K562 (cell line): Measurements from ENCODE around the gene ZNF622. TPM values are rescaled to one million over a fixed set of nuclear protein-coding genes. Genes with fewer than 3 reads are reported as not detected.

Experiments
- CXXC5 ChIP-seq: fragments of 250-450 bp; sonication (Bioruptor Pico); IDR thresholded peaks from 2 replicates; pipeline ENCODE4 v1.8.0; 2022; ENCODE audit warnings: inconsistent platforms, mild to moderate bottlenecking, moderate library complexity
- E2F4 ChIP-seq: sonication (generic); formaldehyde crosslinking; IDR thresholded peaks from 2 replicates; pipeline ENCODE4 v1.8.0; 2022; ENCODE audit warnings: mild to moderate bottlenecking, low read depth, missing genetic modification reagents
- E4F1 ChIP-seq: fragments of 250-450 bp; sonication (Bioruptor Pico); IDR thresholded peaks from 2 replicates; pipeline ENCODE4 v1.5.0; 2021; ENCODE audit warnings: mild to moderate bottlenecking, borderline replicate concordance
- ELF1 ChIP-seq: fragments of 200-800 bp; sonication (Bioruptor generic); IDR thresholded peaks from 2 replicates; pipeline ENCODE4 v1.6.1; 2016; ENCODE audit warnings: missing genetic modification characterization, missing compliant biosample characterization
- ESRRB ChIP-seq: fragments of 250-450 bp; sonication (Bioruptor Pico); IDR thresholded peaks from 2 replicates; pipeline ENCODE4 v1.5.0; 2020; ENCODE audit warnings: mild to moderate bottlenecking, moderate library complexity, borderline replicate concordance
- FOXP1 ChIP-seq: sonication (generic); formaldehyde crosslinking; IDR thresholded peaks from 2 replicates; pipeline ENCODE4 v1.8.0; 2022; ENCODE audit warnings: mild to moderate bottlenecking, missing genetic modification reagents
- FOXP4 ChIP-seq: sonication (generic); formaldehyde crosslinking; IDR thresholded peaks from 2 replicates; pipeline ENCODE4 v1.8.0; 2022; ENCODE audit warnings: mild to moderate bottlenecking, missing genetic modification reagents, borderline replicate concordance
- MCM3 ChIP-seq: fragments of 450-650 bp; IDR thresholded peaks from 2 replicates; pipeline ENCODE4 v1.6.1; 2016
- NCOA4 ChIP-seq: fragments of 450-650 bp; IDR thresholded peaks from 2 replicates; pipeline ENCODE4 v1.6.1; 2018; ENCODE audit warnings: mild to moderate bottlenecking; ENCODE audit not compliant: partially characterized antibody
- NFIX ChIP-seq: fragments of 250-450 bp; sonication (Bioruptor Pico); IDR thresholded peaks from 2 replicates; pipeline ENCODE4 v1.4.0; 2020; ENCODE audit warnings: low read depth, mild to moderate bottlenecking, moderate library complexity
- PHB ChIP-seq: fragments of 250-450 bp; sonication (Bioruptor Pico); IDR thresholded peaks from 2 replicates; pipeline ENCODE4 v1.5.0; 2021
- PHTF2 ChIP-seq: fragments of 250-450 bp; sonication (Bioruptor Pico); IDR thresholded peaks from 2 replicates; pipeline ENCODE4 v1.5.0; 2021; ENCODE audit warnings: mild to moderate bottlenecking
- PRMT5 ChIP-seq: sonication (generic); formaldehyde crosslinking; IDR thresholded peaks from 2 replicates; pipeline ENCODE4 v1.5.0; 2020; ENCODE audit warnings: missing genetic modification reagents
- RBM25 ChIP-seq: fragments of 200-400 bp; formaldehyde crosslinking; IDR thresholded peaks from 2 replicates; pipeline ENCODE4 v1.6.1; 2018; ENCODE audit warnings: low read length, low read depth, moderate library complexity; ENCODE audit not compliant: severe bottlenecking
- SETDB1 ChIP-seq: IDR thresholded peaks from one replicate; pipeline ENCODE4 v1.6.1; 2012; ENCODE audit warnings: low read length, control low read depth, inconsistent platforms
- SOX6 ChIP-seq: fragments of 450-650 bp; IDR thresholded peaks from 2 replicates; pipeline ENCODE4 v1.6.1; 2014; ENCODE audit warnings: mild to moderate bottlenecking
- SPI1 ChIP-seq: IDR thresholded peaks from 2 replicates; pipeline ENCODE4 v1.6.1; 2011; ENCODE audit warnings: low read depth, low read length, control low read depth, borderline replicate concordance
- TEAD2 ChIP-seq: fragments of 450-650 bp; IDR thresholded peaks from 2 replicates; pipeline ENCODE4 v1.6.1; 2016; ENCODE audit warnings: missing genetic modification characterization, control low read depth, missing compliant biosample characterization
- ZC3H4 ChIP-seq: sonication (generic); formaldehyde crosslinking; IDR thresholded peaks from 2 replicates; pipeline ENCODE4 v1.9.0; 2021; ENCODE audit warnings: missing genetic modification reagents, borderline replicate concordance
- ZNF444 ChIP-seq: fragments of 250-450 bp; sonication (Bioruptor Pico); IDR thresholded peaks from 2 replicates; pipeline ENCODE4 v1.4.0; 2020; ENCODE audit warnings: mild to moderate bottlenecking, moderate library complexity
- ZNF707 ChIP-seq: fragments of 250-450 bp; sonication (Bioruptor Pico); conservative IDR thresholded peaks from 2 replicates; pipeline ENCODE4 v1.8.0; 2022; ENCODE audit warnings: inconsistent platforms, mild to moderate bottlenecking, moderate library complexity
- polyA plus RNA-seq, 8 experiments: library from polyadenylated mRNA; depleted of rRNA in 4 of 8; stranded (reverse) in 5 of 8; unstranded in 3 of 8; fragments of >200 nt; fragmentation: Nextera tagmentation in 2 of 8; fragmentation: Illumina TruSeq in 1 of 8; extraction: Ambion mirVana in 2 of 8; extraction: Trizol in 1 of 8; gene quantifications; 2 replicates each; pipeline versions ENCODE4 v1.2.1 to v1.2.3, GENCODE V29; 2011 to 2014; ENCODE audit warnings: inconsistent platforms in 1 of 8, missing spikeins in 1 of 8
- total RNA-seq, 7 experiments: library from RNA; depleted of rRNA in 6 of 7; stranded (reverse); fragments of >200 nt in 6 of 7; fragmentation: Illumina TruSeq in 2 of 7; extraction: Trizol in 2 of 7; gene quantifications; 2 replicates each; pipeline versions ENCODE4 v1.2.1 to v1.2.3, GENCODE V29; 2011 to 2021; ENCODE audit warnings: low replicate concordance in 1 of 7
- TF ChIP-seq, protein P1 (sequence below): sonication (generic); formaldehyde crosslinking; IDR thresholded peaks from 2 replicates; pipeline ENCODE4 v1.8.1; 2023; ENCODE audit warnings: mild to moderate bottlenecking, missing genetic modification reagents

The ZNF622 gene
- total and polyA plus RNA-seq, 9 of the 15 experiments (the other 6 are each of a cell fraction or from before 2014, with no cell fraction given) = 9.6 to 51.5 (median 32.3) TPM

GRCh38 chr5:16465544-16466432 lies at the start of gene ZNF622 (continued):
- TF ChIP-seq, protein P1, sequence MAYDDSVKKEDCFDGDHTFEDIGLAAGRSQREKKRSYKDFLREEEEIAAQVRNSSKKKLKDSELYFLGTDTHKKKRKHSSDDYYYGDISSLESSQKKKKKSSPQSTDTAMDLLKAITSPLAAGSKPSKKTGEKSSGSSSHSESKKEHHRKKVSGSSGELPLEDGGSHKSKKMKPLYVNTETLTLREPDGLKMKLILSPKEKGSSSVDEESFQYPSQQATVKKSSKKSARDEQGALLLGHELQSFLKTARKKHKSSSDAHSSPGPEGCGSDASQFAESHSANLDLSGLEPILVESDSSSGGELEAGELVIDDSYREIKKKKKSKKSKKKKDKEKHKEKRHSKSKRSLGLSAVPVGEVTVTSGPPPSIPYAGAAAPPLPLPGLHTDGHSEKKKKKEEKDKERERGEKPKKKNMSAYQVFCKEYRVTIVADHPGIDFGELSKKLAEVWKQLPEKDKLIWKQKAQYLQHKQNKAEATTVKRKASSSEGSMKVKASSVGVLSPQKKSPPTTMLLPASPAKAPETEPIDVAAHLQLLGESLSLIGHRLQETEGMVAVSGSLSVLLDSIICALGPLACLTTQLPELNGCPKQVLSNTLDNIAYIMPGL (CRISPR knock-in tag) = no peak
- TF ChIP-seq ESRRB (CRISPR knock-in tag) (no peak), SPI1 (peak; percentile 70), FOXP1 (CRISPR knock-in tag) (no peak; the same call in 1 of the 2 replicates), FOXP4 (CRISPR knock-in tag) (peak; percentile 9; the same call in 1 of the 2 replicates), SETDB1 (peak; percentile 96), E2F4 (no peak), ZNF707 (CRISPR knock-in tag) (no peak), PHB (no peak), ZC3H4 (CRISPR knock-in tag) (no peak), MCM3 (no peak), TEAD2 (tag) (no peak), RBM25 (no peak), NFIX (CRISPR knock-in tag) (no peak), E4F1 (CRISPR knock-in tag) (no peak), PRMT5 (CRISPR knock-in tag) (no peak), ELF1 (tag) (peak; percentile 98), NCOA4 (no peak), SOX6 (no peak), ZNF444 (CRISPR knock-in tag) (no peak), CXXC5 (CRISPR knock-in tag) (peak; percentile 65), PHTF2 (CRISPR knock-in tag) (no peak)
